GM19467 (cell line): ENCODE measurements around the gene PIP5K1A.
"Not testable (repeated sequence)": the region's sequence is repeated elsewhere in the genome, so short reads cannot be mapped to it uniquely, and the experiment has no call there.

Experiments
- ATAC-seq: cut with Tn5 transposase; IDR thresholded peaks from one replicate; pipeline ENCODE4 v1.9.1; 2021; ENCODE audit warnings: mild to moderate bottlenecking, moderate library complexity; ENCODE audit not compliant: unreplicated experiment

PIP5K1A gene

DNA sequence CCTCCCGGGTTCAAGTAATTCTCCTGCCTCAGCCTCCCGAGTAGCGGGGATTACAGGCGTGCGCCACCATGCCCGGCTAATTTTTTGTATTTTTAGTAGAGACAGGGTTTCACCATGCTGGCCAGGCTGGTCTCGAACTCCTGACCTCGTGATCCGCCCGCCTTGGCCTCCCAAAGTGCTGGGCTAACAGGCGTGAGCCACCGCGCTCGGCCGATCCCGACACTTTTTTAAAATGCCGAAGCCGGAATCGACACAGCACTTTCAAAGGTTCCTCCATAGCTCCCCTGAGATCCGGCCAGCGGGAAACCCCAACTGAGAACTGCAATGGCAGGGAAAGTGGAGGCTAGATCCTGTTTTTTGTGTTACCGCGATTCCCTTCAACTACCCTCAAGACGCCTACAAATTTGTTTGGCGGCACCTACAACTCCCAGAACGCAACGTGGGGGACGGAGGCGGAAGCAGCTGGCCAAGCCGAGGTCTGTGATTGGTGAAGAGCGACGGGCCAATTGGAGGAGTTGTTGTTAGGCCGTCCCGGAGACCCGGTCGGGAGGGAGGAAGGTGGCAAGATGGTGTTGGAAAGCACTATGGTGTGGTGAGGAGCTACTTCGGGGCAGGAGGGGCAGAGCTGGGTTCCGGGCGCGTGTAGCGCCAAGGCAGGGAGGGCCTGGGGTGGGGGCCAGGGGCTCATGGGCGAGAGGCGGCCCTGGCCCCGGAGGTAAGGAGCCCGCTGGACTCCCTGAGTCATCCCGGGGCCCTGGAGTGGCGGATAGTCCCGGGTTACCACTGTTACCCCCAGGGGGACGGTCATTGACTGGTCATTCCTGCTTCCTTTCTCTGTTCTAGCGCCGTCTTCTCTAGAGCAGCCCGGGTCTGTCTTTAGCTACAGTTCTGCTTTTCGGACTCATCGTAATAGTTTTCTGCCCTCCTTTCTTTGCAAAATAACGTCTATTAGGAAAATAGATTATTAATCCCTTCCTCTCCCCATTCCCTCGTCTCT lies 56.2 kb downstream of the PIP5K1A start, which contains the start of gene PSMD4:
Gene PSMD4 (plus strand): TSS at position 518 of the 997 bp plus-strand sequence. CDS start 49 bp downstream, at position 567.
- ATAC-seq: peak; percentile 82

- ATAC-seq: no peak
Observed at GRCh38 chr1:151255381-151255780, 57.0 kb downstream of the PIP5K1A start.

DNA sequence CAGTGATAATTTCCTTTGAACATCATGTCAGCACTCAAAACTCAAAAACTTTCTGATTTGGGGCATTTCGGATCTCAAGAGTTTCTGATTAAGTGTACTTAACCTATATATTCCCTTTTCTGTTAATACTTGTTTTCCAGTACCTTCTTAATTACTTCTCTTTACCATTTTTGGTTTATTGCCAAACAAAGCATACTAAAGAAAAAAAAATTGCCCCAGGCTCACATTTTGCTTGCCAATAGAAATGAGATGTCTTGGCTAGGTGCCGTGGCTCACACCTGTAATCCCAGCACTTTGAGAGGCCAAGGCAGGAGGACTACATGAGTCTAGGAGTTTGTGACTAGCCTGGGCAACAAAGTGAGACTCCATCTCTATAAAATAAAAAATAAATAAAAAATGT lies 61.0 kb downstream of the PIP5K1A start:
- ATAC-seq: no peak

GRCh38 chr1:151265446-151266236 lies 67.3 kb downstream of the PIP5K1A start:
- ATAC-seq: no peak

GRCh38 chr1:151266315-151266714 lies 68.0 kb downstream of the PIP5K1A start:
- ATAC-seq: no peak

GRCh38 chr1:151266821-151267220 lies 68.5 kb downstream of the PIP5K1A start:
- no peak for ATAC-seq

DNA sequence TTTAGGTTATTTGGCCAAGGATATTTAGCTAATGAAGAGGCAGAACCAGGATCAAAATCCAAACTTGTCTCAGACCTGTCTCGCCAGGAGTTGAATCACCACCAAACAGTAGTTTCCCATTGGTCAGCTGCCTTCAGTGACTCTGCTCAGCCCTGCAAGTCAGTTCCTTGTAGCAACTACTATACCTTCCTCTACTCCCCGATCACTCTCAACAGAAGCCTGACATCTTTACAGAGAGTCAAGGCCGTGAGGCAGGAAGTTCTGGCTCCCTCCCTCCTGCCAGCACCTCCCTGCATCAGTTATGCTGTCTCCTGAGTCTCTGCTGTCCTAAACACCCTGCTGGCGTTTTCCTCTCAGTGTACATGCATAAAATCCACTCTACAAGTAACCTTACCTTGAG lies 69.4 kb downstream of the PIP5K1A start:
- ATAC-seq: no peak

DNA sequence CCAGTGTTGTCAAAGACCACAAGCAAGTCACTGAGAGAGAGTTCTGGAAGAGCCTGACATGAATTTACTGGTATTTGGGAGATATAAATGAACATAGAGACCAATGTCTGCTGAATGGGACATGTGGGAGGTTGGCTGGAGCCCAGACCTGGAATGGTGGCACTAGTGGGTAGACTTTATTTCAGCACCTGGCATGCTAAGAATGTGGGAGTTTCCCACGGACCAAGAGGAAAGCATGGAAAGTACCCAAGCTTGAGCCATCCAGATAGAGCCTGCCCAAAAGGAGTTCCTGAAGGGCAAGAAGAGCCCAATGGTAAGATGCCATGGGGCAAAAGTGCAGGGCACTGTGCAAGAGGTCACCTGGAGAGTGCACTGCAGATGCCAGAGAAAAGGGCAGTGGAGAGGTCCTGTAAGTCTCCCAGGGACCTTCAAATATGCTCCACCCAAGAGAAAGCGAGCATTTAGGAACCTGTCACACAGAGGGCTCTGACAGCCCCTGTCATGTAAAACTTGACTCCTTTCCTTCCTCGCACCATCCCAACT lies 75.6 kb downstream of the PIP5K1A start:
- no peak for ATAC-seq

DNA sequence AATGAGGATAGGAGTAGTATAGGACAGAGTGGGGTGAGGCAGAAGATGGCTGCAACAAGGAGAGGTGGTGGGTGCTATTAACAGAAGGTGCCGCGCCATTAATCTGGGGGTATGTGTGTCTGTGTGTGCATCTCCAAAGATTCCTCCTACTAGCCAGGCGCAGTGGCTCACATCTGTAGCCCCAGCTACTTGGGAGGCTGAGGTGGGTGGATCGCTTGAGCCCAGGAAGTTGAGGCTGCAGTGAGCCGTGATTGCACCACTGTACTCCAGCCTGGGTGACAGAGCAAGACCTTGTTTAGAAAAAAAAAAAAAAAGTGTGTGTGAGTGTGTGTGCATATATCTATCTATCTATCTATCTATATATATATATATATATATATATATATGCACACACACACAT lies 77.0 kb downstream of the PIP5K1A start:
- ATAC-seq: not testable (repeated sequence)

DNA sequence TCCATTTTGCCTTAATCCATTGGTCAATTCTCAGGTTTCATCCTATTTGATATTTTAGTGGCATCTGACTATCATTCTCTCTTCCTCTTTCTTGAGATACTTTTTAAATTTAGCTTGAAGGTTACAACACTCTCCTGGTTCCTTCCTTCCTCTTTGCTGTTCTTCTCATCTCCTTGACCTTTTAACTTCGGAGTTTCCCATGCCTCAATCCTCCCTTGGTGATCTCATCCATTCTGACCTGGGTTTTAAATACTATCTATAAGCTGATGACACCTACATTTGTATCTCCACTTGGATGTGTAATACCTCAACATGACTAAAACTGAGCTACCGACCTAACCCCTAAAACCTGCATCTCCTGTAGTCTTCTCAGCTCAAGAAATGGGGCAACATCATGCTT lies 78.9 kb downstream of the PIP5K1A start:
- no peak for ATAC-seq

DNA sequence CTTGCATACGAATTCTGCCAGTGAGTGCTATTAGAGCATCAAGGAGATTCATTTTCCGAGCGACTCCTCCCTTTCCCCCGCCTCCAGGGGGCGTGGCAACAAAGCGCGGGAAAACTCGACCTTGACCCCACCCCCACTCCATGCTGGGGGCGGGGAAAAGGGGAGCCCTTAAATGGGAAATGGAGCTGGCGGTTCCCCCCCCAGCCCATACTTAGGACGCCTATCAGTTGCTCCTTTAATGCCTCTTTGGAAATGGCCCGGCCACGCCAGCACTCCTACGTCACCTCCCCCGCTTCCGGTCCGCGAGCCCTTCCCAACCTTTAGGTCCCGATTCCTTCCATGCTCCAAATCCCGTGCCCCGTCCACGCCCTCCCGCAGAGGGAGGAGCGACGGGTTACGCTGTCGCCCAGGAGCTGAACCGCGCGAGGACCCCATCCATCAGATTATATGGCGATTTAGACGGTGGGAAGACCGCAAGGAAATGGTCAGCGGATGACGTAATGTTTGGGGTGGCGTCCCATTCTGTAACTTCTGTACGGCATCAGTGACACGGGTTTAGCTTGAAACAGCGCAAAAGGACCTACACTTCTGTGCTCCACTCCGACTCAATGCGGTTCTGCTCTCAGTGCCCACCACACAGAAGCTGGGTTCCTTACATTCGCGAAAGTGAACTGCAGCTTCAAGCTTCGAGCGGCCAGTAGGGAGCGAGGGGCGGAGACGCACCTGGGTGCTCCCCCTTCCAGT lies 83.0 kb downstream of the PIP5K1A start:
- peak; percentile 41 for ATAC-seq

- ATAC-seq: peak; percentile 84
Observed at GRCh38 chr1:151281969-151282882, 83.9 kb downstream of the PIP5K1A start, which contains the start of gene ZNF687. TSS of gene ZNF687 (plus strand) at chr1:151282299. CDS start at chr1:151286292, 3,993 bp downstream.

DNA sequence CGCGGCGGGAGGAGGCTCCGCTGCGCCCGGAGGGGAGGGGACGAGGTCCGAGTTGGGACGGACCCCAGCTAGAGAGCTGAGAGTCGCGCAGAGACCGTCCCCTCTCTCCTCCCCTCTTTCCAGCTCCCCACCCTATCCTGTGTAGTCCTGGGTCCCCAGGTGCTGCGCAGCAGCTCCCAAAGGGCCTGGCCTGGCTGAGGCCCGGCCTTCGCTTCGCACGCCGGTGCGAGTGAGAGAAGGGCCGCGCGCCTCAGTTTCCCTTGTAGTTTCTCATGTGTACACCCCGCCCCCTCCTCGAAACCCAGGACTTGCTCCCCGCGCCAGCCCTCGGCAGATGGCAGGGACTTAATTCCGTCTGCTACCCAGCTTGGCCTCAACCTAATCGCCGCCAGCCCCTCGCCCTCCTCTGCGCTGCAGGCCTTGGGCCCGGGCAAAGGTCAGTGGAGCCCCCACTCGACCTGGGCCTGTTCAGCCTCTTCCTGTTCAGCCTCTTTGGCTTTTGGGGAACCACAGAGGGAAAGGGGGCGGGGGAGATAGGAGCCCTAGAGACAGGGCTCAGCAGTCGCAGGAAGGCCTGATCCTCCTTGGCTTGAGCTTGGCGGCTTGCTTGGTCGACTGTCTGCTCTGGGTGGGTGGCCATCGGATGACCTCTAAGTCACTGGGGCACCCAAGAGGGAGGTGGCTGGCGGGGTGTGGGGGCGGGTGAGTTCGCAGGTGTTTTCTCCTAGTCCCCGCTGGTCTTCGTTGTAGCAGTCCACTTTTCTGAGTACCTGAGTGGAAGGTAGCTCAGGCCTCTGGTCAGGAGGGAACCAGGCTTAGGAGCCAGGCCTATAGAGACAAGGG lies 84.8 kb downstream of the PIP5K1A start:
- ATAC-seq: no peak

- no peak for ATAC-seq
Observed at GRCh38 chr1:151284013-151284577, 85.7 kb downstream of the PIP5K1A start.

GRCh38 chr1:151286619-151287340 lies 88.4 kb downstream of the PIP5K1A start:
- no peak for ATAC-seq

DNA sequence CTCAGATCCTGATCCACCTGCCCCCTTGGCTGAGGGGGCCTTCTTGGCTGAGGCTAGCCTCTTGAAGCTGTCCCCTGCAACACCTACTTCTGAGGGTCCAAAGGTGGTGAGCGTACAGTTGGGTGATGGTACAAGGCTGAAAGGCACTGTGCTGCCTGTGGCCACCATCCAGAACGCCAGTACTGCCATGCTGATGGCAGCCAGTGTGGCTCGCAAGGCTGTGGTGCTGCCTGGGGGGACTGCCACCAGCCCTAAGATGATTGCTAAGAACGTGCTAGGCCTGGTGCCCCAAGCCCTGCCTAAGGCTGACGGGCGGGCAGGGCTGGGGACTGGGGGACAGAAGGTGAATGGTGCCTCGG lies 89.0 kb downstream of the PIP5K1A start:
- ATAC-seq: no peak

GRCh38 chr1:151287767-151288500 lies 89.6 kb downstream of the PIP5K1A start:
- no peak for ATAC-seq
